Sigmoid colon (tissue), 3 donors: ENCODE data around the gene HIF1A.

Experiments used
- CTCF ChIP-seq, 4 experiments: fragments of 450-650 bp in 3 of 4; fragments of 200-600 bp in 1 of 4; IDR thresholded peaks; one replicate each; pipeline ENCODE4 v1.5.1; 2016 to 2019; ENCODE audit warnings: antibody characterized with exemption in 4 of 4, mild to moderate bottlenecking in 3 of 4, moderate library complexity in 2 of 4
- POLR2A ChIP-seq, 2 donors: fragments of 450-650 bp; IDR thresholded peaks; one replicate each; pipeline ENCODE4 v1.6.1; 2016; ENCODE audit warnings: antibody characterized with exemption in 2 of 2, mild to moderate bottlenecking in 2 of 2, moderate library complexity in 2 of 2

GRCh38 chr14:61765225-61765943 is 70.1 kb downstream of the HIF1A start:
- TF ChIP-seq POLR2A (IDR thresholded peaks at IDR 0.05) (no peak), CTCF (IDR thresholded peaks at IDR 0.05) (no peak)
